Large intestine (tissue), 3 donors: ENCODE data around the gene HSPH1. TPM values are rescaled to one million over a fixed set of nuclear protein-coding genes. Genes with fewer than 3 reads are reported as not detected.

Experiments
- DNase-seq, 2 donors: peaks; one replicate each; pipeline versions ENCODE4 v3.0.0 to v3.0.0-alpha.2; 2013
- H3K27ac ChIP-seq: one replicate; pipeline ENCODE4 v1.5.1; 2013; ENCODE audit warnings: low read length
- H3K27me3 ChIP-seq: 2 replicates; pipeline ENCODE4 v1.6.1; 2013; ENCODE audit warnings: low read length; ENCODE audit not compliant: control insufficient read depth, insufficient read depth
- H3K36me3 ChIP-seq: 2 replicates; pipeline ENCODE4 v1.6.1; 2013; ENCODE audit warnings: low read length; ENCODE audit not compliant: control insufficient read depth, insufficient read depth
- H3K4me1 ChIP-seq: one replicate; pipeline ENCODE4 v1.6.1; 2013; ENCODE audit warnings: low read length; ENCODE audit not compliant: control insufficient read depth, insufficient read depth
- H3K4me3 ChIP-seq: one replicate; pipeline ENCODE4 v1.5.1; 2013; ENCODE audit warnings: low read length
- H3K9me3 ChIP-seq: one replicate; pipeline ENCODE4 v1.6.1; 2013; ENCODE audit warnings: mild to moderate bottlenecking, low read depth, low read length, moderate library complexity; ENCODE audit not compliant: control insufficient read depth
- WGBS: methylation state at CpG from one replicate; pipeline ENCODE4 v1.1.5; 2013; ENCODE audit warnings: low lambda C conversion rate; ENCODE audit not compliant: insufficient coverage; 5-methylcytosine and 5-hydroxymethylcytosine counted together
- polyA plus RNA-seq: library from polyadenylated mRNA; unstranded; fragments of 120-200 nt; gene quantifications from one replicate; pipeline ENCODE4 v1.2.1, GENCODE V29; 2013

Gene HSPH1
- polyA plus RNA-seq, 1 donor = 65.7 TPM

DNA sequence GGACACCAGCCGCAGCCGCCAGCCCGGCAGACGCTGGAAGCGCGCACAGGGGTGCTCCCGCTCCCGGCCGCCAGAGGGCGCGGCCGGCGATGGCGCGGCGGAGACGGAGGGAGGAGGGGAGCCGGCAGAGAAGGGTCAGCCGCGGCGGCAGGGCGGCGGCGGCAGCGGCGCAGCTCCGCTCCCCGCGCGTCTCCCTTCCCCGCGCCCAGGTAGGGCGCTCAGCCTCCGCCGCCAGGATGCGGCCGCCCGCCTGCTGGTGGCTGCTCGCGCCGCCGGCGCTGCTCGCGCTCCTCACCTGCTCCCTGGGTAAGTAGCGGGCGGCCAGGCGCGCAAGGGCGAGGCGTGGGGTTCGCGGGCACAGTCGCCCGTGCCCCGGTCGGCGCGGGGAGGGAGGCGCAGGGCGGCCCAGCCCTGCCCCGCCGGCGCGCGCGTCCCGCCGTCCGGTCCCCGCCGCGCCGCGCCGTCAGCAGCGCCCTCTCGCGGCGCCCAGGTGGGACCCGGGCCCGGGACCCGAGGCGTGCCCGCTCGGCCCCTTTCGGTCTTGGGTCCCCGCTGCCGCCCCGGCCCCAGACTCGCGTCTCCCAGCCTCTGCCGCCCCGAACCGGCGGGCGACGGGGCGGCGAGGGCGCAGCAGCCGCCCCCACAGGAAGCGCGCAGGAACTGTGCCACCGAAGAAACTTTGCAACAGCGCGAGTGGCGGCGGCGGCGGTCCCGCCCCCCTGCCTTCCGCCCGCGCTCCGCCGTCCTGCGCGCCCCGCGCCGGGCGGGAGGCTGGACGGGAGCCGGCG, 38.3 kb upstream of the HSPH1 start, which contains the start of gene B3GLCT:
TSS of gene B3GLCT (plus strand) at position 127 of the 788 bp plus-strand sequence. CDS start at position 237, 110 bp downstream.
- Histone ChIP-seq H3K4me3 (peak within 1 kb of the TSS; percentile 57), H3K36me3 (no peaks in the 10 kb centered on the region), H3K27ac (peak within 1 kb of the TSS; percentile 79), H3K9me3 (no peaks in the 10 kb centered on the region), H3K4me1 (peaks cover 16% of the 10 kb centered on the region), H3K27me3 (no peaks in the 10 kb centered on the region)
- WGBS = no CpG with 5 or more reads among the region's 126 CpGs
- DNase-seq = peak; percentile 74 to 85

DNA sequence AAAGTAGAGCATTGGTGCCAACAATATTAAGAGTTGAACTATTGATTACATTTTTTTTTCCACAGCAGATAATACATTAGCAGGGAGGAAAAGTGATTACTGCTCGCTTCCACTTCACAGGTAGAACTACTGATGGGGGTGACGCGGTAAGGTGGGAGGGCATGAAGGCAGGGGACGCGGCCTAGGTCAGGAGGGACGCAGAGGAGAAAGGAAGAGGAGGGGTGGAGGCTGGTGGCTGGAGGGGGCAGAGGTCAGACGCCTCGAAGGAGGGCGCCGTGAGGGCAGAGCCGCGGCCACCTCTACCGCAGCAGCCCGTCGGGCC, 37.8 kb upstream of the HSPH1 start:
- WGBS = no CpG with 5 or more reads among the region's 15 CpGs
- no peak for DNase-seq
- Histone ChIP-seq H3K9me3 (no peaks in the 10 kb centered on the region), H3K36me3 (no peaks in the 10 kb centered on the region), H3K4me3 (peak overlapping the region; percentile 32), H3K4me1 (peaks cover 16% of the 10 kb centered on the region), H3K27ac (peak overlapping the region; percentile 41), H3K27me3 (no peaks in the 10 kb centered on the region)

DNA sequence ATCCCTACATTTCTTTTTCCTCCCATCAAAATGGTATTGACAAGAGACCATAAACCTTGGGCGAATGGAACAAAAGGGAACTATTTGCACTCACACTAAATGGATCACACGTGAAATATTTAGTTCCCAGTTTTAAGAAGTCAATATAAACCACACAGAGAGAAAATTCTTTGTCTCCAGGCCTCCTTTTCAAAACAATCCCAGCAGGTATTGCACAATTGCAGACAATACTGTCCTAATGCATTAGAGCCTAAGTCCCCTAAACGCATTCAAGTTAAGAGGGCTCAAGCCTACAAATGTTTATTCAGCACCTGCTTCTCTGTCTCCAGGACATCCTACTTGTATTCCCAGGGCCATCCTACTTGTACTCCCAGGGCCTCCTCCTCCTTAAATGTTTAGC, 36.8 kb upstream of the HSPH1 start:
- H3K27me3 ChIP-seq = no peaks in the 10 kb centered on the region
- WGBS = no CpG with 5 or more reads among the region's 3 CpGs
- no peaks in the 10 kb centered on the region for H3K9me3 ChIP-seq
- peaks cover 16% of the 10 kb centered on the region for H3K4me1 ChIP-seq
- no peak for DNase-seq
- H3K27ac ChIP-seq = no peak overlapping the region
- no peak overlapping the region for H3K4me3 ChIP-seq
- H3K36me3 ChIP-seq = no peaks in the 10 kb centered on the region

DNA sequence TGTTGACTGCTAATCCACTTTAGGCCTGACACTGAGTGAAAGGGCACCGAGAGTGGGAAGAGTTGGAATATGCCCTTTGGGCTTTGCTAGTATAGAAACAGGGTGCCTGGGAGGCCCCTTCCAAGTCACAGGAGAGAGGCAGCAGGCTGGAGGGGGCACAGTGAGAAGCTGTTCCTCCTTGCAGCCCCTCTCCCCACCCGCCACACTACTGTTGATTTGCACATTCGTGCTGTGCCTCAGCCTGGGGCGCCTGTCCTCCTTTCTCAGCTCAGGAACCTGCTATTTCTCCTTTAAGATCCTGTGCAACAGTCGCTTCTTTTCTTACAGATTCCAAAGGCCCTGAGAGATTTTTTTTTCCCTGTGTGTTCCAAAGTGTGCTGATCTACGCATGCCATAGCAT, 35.3 kb upstream of the HSPH1 start:
- WGBS = 20% methylated on average over 1 of the region's 6 CpGs
- peak overlapping the region; percentile 49 for H3K27ac ChIP-seq
- H3K4me3 ChIP-seq = no peak overlapping the region
- no peaks in the 10 kb centered on the region for H3K9me3 ChIP-seq
- H3K36me3 ChIP-seq = no peaks in the 10 kb centered on the region
- peaks cover 16% of the 10 kb centered on the region for H3K4me1 ChIP-seq
- no peaks in the 10 kb centered on the region for H3K27me3 ChIP-seq
- DNase-seq = peak; percentile 45 to 78

DNA sequence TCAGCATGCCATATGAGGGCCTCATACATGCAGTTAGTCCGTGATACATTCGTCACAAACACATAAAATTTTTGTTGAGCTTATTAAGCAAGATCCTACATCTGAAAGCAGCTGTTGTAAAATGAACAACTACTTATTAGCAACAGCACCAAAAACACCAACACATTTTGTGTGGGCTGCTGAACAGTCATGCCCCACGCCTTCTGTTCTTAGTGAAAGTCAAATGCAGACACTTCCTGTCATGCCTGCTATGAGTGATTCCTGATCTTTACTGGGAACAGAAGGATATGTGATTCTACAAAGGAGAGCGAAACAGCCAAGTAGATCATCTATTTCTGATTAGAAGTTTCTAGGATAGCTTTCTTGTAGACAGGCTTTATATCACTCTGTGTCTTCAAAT, 33.9 kb upstream of the HSPH1 start:
- Histone ChIP-seq H3K27me3 (no peaks in the 10 kb centered on the region), H3K4me3 (no peak overlapping the region), H3K9me3 (no peaks in the 10 kb centered on the region), H3K27ac (no peak overlapping the region), H3K4me1 (peaks cover 12% of the 10 kb centered on the region), H3K36me3 (no peaks in the 10 kb centered on the region)
- no peak for DNase-seq
- WGBS = 100% methylated on average over 1 of the region's 4 CpGs

DNA sequence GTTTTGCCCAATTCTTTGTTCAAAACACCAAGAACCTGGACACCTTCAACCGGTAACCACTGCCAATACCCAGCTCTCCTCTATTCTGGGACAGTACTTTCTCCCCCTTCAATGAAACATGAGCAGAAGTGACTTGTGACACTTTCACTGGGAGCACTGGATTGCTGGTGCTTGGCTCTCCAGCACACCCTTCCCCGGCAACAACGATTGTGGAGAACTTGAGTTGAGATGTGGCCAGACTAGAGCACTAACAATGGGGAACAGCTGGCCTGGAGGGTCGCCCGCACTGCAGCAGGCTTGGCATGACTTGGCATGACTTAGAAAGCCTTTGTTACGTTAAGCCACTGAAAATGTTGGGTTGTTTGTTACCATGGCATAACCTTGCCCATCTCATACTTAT, 30.6 kb upstream of the HSPH1 start:
- H3K27ac ChIP-seq = no peak overlapping the region
- H3K4me3 ChIP-seq = no peak overlapping the region
- no peak for DNase-seq
- H3K36me3 ChIP-seq = no peaks in the 10 kb centered on the region
- WGBS = no CpG with 5 or more reads among the region's 6 CpGs
- no peaks in the 10 kb centered on the region for H3K9me3 ChIP-seq
- H3K4me1 ChIP-seq = peaks cover 6% of the 10 kb centered on the region
- peaks cover 3% of the 10 kb centered on the region for H3K27me3 ChIP-seq

DNA sequence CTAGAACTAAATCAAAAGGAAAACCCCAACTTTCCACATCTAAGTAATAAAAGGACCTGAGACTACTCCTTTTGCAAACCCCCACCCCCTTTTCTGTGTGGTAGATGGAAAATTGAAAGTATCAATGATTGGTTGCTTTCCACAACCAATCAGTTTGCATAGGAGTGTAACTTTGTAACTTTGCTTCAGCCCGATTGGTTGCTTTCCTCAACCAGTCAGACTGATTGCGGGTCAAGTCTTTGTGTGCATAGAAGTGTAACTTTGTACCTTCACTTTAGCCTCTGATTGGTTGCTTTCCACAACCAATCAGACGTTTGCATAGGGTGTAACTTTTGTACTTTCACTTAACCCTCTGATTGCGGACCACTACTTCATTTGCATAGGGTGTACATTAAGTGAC, 30.0 kb upstream of the HSPH1 start:
- WGBS = no CpG with 5 or more reads among the region's 4 CpGs
- DNase-seq = no peak
- no peaks in the 10 kb centered on the region for H3K36me3 ChIP-seq
- no peak overlapping the region for H3K4me3 ChIP-seq
- no peaks in the 10 kb centered on the region for H3K9me3 ChIP-seq
- peaks cover 3% of the 10 kb centered on the region for H3K27me3 ChIP-seq
- H3K4me1 ChIP-seq = no peaks in the 10 kb centered on the region
- no peak overlapping the region for H3K27ac ChIP-seq

- Histone ChIP-seq H3K36me3 (no peaks in the 10 kb centered on the region), H3K27ac (no peak overlapping the region), H3K9me3 (no peaks in the 10 kb centered on the region), H3K4me1 (no peaks in the 10 kb centered on the region), H3K4me3 (no peak overlapping the region), H3K27me3 (peaks cover 3% of the 10 kb centered on the region)
- DNase-seq = peak; percentile 10 to 37
- 61% methylated on average over 2 of the region's 7 CpGs for WGBS
Measured at GRCh38 chr13:31184981-31185645, 23.4 kb upstream of the HSPH1 start.

- H3K27me3 ChIP-seq = peaks cover 3% of the 10 kb centered on the region
- no peaks in the 10 kb centered on the region for H3K4me1 ChIP-seq
- DNase-seq = no peak
- no CpG with 5 or more reads among the region's 6 CpGs for WGBS
- H3K9me3 ChIP-seq = no peaks in the 10 kb centered on the region
- H3K27ac ChIP-seq = no peak overlapping the region
- H3K4me3 ChIP-seq = no peak overlapping the region
- H3K36me3 ChIP-seq = no peaks in the 10 kb centered on the region
Measured at GRCh38 chr13:31184451-31184850, 22.7 kb upstream of the HSPH1 start.

- H3K27me3 ChIP-seq = no peaks in the 10 kb centered on the region
- no peak overlapping the region for H3K27ac ChIP-seq
- no CpG with 5 or more reads among the region's 26 CpGs for whole genome bisulfite sequencing
Measured at GRCh38 chr13:31182987-31183386, 21.3 kb upstream of the HSPH1 start.

More at GRCh38 chr13:31182987-31183386, 21.3 kb upstream of the HSPH1 start:
- Histone ChIP-seq H3K4me3 (no peak overlapping the region), H3K9me3 (no peaks in the 10 kb centered on the region), H3K36me3 (no peaks in the 10 kb centered on the region), H3K4me1 (no peaks in the 10 kb centered on the region)
- no peak for DNase-seq
